Measurements from ENCODE around the gene TENM4. TPM values are rescaled to one million over a fixed set of nuclear protein-coding genes. Genes with fewer than 3 reads are reported as not detected.

The TENM4 gene
- total RNA-seq, 1 donor from 2014 or later = 43.2 TPM

- Mint-ChIP-seq H3K9me3 (peaks cover 2% of the 10 kb centered on the region), H3K27ac (ENCODE audit: unreplicated experiment) (no peak overlapping the region), H3K4me3 (no peak overlapping the region), H3K4me1 (no peaks in the 10 kb centered on the region), H3K36me3 (ENCODE audit: low read depth) (peaks cover 3% of the 10 kb centered on the region), H3K27me3 (ENCODE audit: low read depth) (no peaks in the 10 kb centered on the region)
- DNase-seq (ENCODE audit: low read depth, low spot score) = no peak
- TF ChIP-seq CTCF (conservative IDR thresholded peaks at IDR 0.05) = no peak
Observed at GRCh38 chr11:78737301-78737700, 703.5 kb downstream of the TENM4 start.

GRCh38 chr11:78735711-78736110, 705.1 kb downstream of the TENM4 start:
- no peaks in the 10 kb centered on the region for H3K27me3 Mint-ChIP-seq (ENCODE audit: low read depth)
- no peak for TF ChIP-seq CTCF (conservative IDR thresholded peaks at IDR 0.05)
- H3K9me3 Mint-ChIP-seq = no peaks in the 10 kb centered on the region
- H3K36me3 Mint-ChIP-seq (ENCODE audit: low read depth) = no peaks in the 10 kb centered on the region
- no peak overlapping the region for H3K4me3 Mint-ChIP-seq
- no peak overlapping the region for H3K27ac Mint-ChIP-seq (ENCODE audit: unreplicated experiment)
- no peak for DNase-seq (ENCODE audit: low read depth, low spot score)
- H3K4me1 Mint-ChIP-seq = no peaks in the 10 kb centered on the region

GRCh38 chr11:78733031-78733430, 707.8 kb downstream of the TENM4 start:
- H3K27me3 Mint-ChIP-seq (ENCODE audit: low read depth) = no peaks in the 10 kb centered on the region

GRCh38 chr11:78732246-78732645, 708.6 kb downstream of the TENM4 start:
- DNase-seq (ENCODE audit: low read depth, low spot score) = no peak
- Mint-ChIP-seq H3K4me1 (peaks cover 3% of the 10 kb centered on the region), H3K27me3 (ENCODE audit: low read depth) (no peaks in the 10 kb centered on the region), H3K4me3 (no peak overlapping the region), H3K36me3 (ENCODE audit: low read depth) (peaks cover 2% of the 10 kb centered on the region), H3K27ac (ENCODE audit: unreplicated experiment) (no peak overlapping the region), H3K9me3 (no peaks in the 10 kb centered on the region)
- TF ChIP-seq CTCF (conservative IDR thresholded peaks at IDR 0.05) = no peak

More at GRCh38 chr11:78733031-78733430, 707.8 kb downstream of the TENM4 start:
- Mint-ChIP-seq H3K9me3 (no peaks in the 10 kb centered on the region), H3K27ac (ENCODE audit: unreplicated experiment) (no peak overlapping the region), H3K4me1 (peaks cover 3% of the 10 kb centered on the region), H3K4me3 (no peak overlapping the region), H3K36me3 (ENCODE audit: low read depth) (peaks cover 2% of the 10 kb centered on the region)
- DNase-seq (ENCODE audit: low read depth, low spot score) = no peak
- TF ChIP-seq CTCF (conservative IDR thresholded peaks at IDR 0.05) = no peak

- Mint-ChIP-seq H3K36me3 (ENCODE audit: low read depth) (peaks cover 3% of the 10 kb centered on the region), H3K27me3 (ENCODE audit: low read depth) (no peaks in the 10 kb centered on the region), H3K4me3 (no peak overlapping the region), H3K27ac (ENCODE audit: unreplicated experiment) (no peak overlapping the region), H3K4me1 (peaks cover 3% of the 10 kb centered on the region), H3K9me3 (no peaks in the 10 kb centered on the region)
- DNase-seq (ENCODE audit: low read depth, low spot score) = no peak
- TF ChIP-seq CTCF (conservative IDR thresholded peaks at IDR 0.05) = no peak
Observed at GRCh38 chr11:78731027-78731426, 709.8 kb downstream of the TENM4 start.
